ENCODE measurements around the gene NBPF6. TPM values are rescaled to one million over a fixed set of nuclear protein-coding genes. Genes with fewer than 3 reads are reported as not detected.

The NBPF6 gene
- total RNA-seq, 1 donor: 0.36 TPM

GRCh38 chr1:108502138-108502537, 52.0 kb downstream of the NBPF6 start:
- peak overlapping the region; percentile 16 for H2AFZ ChIP-seq (ENCODE audit: low read length)

GRCh38 chr1:108502624-108503023, 52.5 kb downstream of the NBPF6 start:
- Histone ChIP-seq H2AFZ (ENCODE audit: low read length) (peak overlapping the region; percentile 16), H3K79me2 (ENCODE audit: insufficient read depth, low read length) (no peaks in the 10 kb centered on the region), H3K4me3 (ENCODE audit: insufficient read depth, low read length) (peak overlapping the region; percentile 23), H3K4me2 (ENCODE audit: insufficient read depth, low read length) (peak overlapping the region; percentile 43), H3K27ac (ENCODE audit: low read depth, low read length) (peak overlapping the region; percentile 57), H4K20me1 (ENCODE audit: insufficient read depth, low read length) (no peaks in the 10 kb centered on the region), H3K9me3 (ENCODE audit: low read depth, low read length) (no peaks in the 10 kb centered on the region), H3K4me1 (ENCODE audit: insufficient read depth, low read length) (peaks cover 15% of the 10 kb centered on the region), H3K27me3 (ENCODE audit: insufficient read depth, low read length) (no peaks in the 10 kb centered on the region), H3K36me3 (ENCODE audit: insufficient read depth, low read length) (no peaks in the 10 kb centered on the region)
- DNase-seq (ENCODE audit: insufficient read length, low spot score, missing footprints): peak; percentile 42
- no peak for TF ChIP-seq CTCF (IDR thresholded peaks at IDR 0.05; ENCODE audit: extremely low read depth, low read depth, low read length)

More at GRCh38 chr1:108502138-108502537, 52.0 kb downstream of the NBPF6 start:
- no peaks in the 10 kb centered on the region for H3K79me2 ChIP-seq (ENCODE audit: insufficient read depth, low read length)
- no peak for TF ChIP-seq CTCF (IDR thresholded peaks at IDR 0.05; ENCODE audit: extremely low read depth, low read depth, low read length)
- no peaks in the 10 kb centered on the region for H4K20me1 ChIP-seq (ENCODE audit: insufficient read depth, low read length)
- H3K36me3 ChIP-seq (ENCODE audit: insufficient read depth, low read length): no peaks in the 10 kb centered on the region
- DNase-seq (ENCODE audit: insufficient read length, low spot score, missing footprints): no peak
- H3K27me3 ChIP-seq (ENCODE audit: insufficient read depth, low read length): no peaks in the 10 kb centered on the region
- peaks cover 15% of the 10 kb centered on the region for H3K4me1 ChIP-seq (ENCODE audit: insufficient read depth, low read length)
- H3K27ac ChIP-seq (ENCODE audit: low read depth, low read length): peak overlapping the region; percentile 57
- H3K4me3 ChIP-seq (ENCODE audit: insufficient read depth, low read length): no peak overlapping the region
- H3K9me3 ChIP-seq (ENCODE audit: low read depth, low read length): no peaks in the 10 kb centered on the region
- peak overlapping the region; percentile 43 for H3K4me2 ChIP-seq (ENCODE audit: insufficient read depth, low read length)

GRCh38 chr1:108503062-108503733, 53.1 kb downstream of the NBPF6 start:
- H3K27ac ChIP-seq (ENCODE audit: low read depth, low read length): peak overlapping the region; percentile 57
- H3K79me2 ChIP-seq (ENCODE audit: insufficient read depth, low read length): no peaks in the 10 kb centered on the region
- no peaks in the 10 kb centered on the region for H3K9me3 ChIP-seq (ENCODE audit: low read depth, low read length)
- TF ChIP-seq CTCF (IDR thresholded peaks at IDR 0.05; ENCODE audit: extremely low read depth, low read depth, low read length): no peak
- H3K4me2 ChIP-seq (ENCODE audit: insufficient read depth, low read length): peak overlapping the region; percentile 43
- peaks cover 15% of the 10 kb centered on the region for H3K4me1 ChIP-seq (ENCODE audit: insufficient read depth, low read length)
- no peaks in the 10 kb centered on the region for H3K27me3 ChIP-seq (ENCODE audit: insufficient read depth, low read length)
- DNase-seq (ENCODE audit: insufficient read length, low spot score, missing footprints): peak; percentile 37
- no peaks in the 10 kb centered on the region for H4K20me1 ChIP-seq (ENCODE audit: insufficient read depth, low read length)
- peak overlapping the region; percentile 23 for H3K4me3 ChIP-seq (ENCODE audit: insufficient read depth, low read length)
- H2AFZ ChIP-seq (ENCODE audit: low read length): peak overlapping the region; percentile 16
- H3K36me3 ChIP-seq (ENCODE audit: insufficient read depth, low read length): no peaks in the 10 kb centered on the region

- no peak for DNase-seq (ENCODE audit: insufficient read length, low spot score, missing footprints)
- no peak overlapping the region for H3K27ac ChIP-seq (ENCODE audit: low read depth, low read length)
- H2AFZ ChIP-seq (ENCODE audit: low read length): no peak overlapping the region
- H4K20me1 ChIP-seq (ENCODE audit: insufficient read depth, low read length): no peaks in the 10 kb centered on the region
- no peaks in the 10 kb centered on the region for H3K79me2 ChIP-seq (ENCODE audit: insufficient read depth, low read length)
- H3K4me1 ChIP-seq (ENCODE audit: insufficient read depth, low read length): peaks cover 15% of the 10 kb centered on the region
- H3K36me3 ChIP-seq (ENCODE audit: insufficient read depth, low read length): no peaks in the 10 kb centered on the region
- H3K4me2 ChIP-seq (ENCODE audit: insufficient read depth, low read length): no peak overlapping the region
- no peak overlapping the region for H3K4me3 ChIP-seq (ENCODE audit: insufficient read depth, low read length)
- no peaks in the 10 kb centered on the region for H3K27me3 ChIP-seq (ENCODE audit: insufficient read depth, low read length)
- no peak for TF ChIP-seq CTCF (IDR thresholded peaks at IDR 0.05; ENCODE audit: extremely low read depth, low read depth, low read length)
- no peaks in the 10 kb centered on the region for H3K9me3 ChIP-seq (ENCODE audit: low read depth, low read length)
Measured at GRCh38 chr1:108504447-108504846, 54.3 kb downstream of the NBPF6 start.
